Mammary epithelial cell (primary cell): ENCODE results near the gene CHST5.

Experiments
- EZH2 ChIP-seq: IDR thresholded peaks from 2 replicates; pipeline ENCODE4 v1.6.1; 2012; ENCODE audit warnings: low read length, inconsistent platforms, borderline replicate concordance
- TF ChIP-seq, protein P1 (sequence below), 2 donors: IDR thresholded peaks in 1 of 2; conservative IDR thresholded peaks in 1 of 2; 2 replicates each; pipeline ENCODE4 v1.5.1; 2011 to 2012; ENCODE audit warnings: inconsistent platforms in 2 of 2, low read length in 2 of 2, mild to moderate bottlenecking in 2 of 2, control low read depth in 1 of 2, low read depth in 1 of 2; ENCODE audit not compliant: insufficient read depth in 1 of 2; ENCODE audit errors: extremely low read depth in 1 of 2

DNA sequence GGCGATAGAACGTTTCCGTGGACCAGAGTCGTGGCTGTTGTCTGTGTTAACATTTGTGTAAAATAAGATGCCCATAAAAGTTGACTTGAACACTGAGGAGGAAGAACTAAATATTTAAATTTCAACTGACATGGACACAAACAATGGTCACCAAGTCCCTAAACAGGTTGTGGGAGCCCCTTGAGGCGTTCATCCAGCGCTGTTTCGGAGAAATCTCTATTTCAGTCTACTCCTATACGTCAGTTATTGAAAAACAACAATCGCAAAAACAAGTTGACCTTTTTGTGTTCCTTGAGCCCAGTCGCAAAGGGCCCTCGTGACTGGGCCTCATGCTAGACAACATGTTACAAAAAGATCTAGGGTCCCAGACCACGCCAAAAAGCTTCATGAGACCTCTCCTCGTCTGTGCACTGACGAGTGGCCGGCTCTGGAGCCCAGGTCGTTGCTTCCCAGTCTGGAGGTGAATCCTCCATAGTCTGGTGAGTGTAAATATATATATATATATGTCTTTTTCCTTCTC is 20.6 kb upstream of the CHST5 start:
- TF ChIP-seq, protein P1, sequence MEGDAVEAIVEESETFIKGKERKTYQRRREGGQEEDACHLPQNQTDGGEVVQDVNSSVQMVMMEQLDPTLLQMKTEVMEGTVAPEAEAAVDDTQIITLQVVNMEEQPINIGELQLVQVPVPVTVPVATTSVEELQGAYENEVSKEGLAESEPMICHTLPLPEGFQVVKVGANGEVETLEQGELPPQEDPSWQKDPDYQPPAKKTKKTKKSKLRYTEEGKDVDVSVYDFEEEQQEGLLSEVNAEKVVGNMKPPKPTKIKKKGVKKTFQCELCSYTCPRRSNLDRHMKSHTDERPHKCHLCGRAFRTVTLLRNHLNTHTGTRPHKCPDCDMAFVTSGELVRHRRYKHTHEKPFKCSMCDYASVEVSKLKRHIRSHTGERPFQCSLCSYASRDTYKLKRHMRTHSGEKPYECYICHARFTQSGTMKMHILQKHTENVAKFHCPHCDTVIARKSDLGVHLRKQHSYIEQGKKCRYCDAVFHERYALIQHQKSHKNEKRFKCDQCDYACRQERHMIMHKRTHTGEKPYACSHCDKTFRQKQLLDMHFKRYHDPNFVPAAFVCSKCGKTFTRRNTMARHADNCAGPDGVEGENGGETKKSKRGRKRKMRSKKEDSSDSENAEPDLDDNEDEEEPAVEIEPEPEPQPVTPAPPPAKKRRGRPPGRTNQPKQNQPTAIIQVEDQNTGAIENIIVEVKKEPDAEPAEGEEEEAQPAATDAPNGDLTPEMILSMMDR (conservative IDR thresholded peaks at IDR 0.05 in 1 of 2, IDR thresholded peaks at IDR 0.05 in 1 of 2; ENCODE audit: extremely low read depth in 1 of 2, insufficient read depth in 1 of 2, low read depth in 1 of 2, low read length in 2 of 2): no peak
- TF ChIP-seq EZH2: no peak
